T-helper 1 cell treated with Interleukin-12 subunit alpha and Interleukin-12 subunit beta and Interleukin-4 antibody, amounts not matched to agents 30 μg/mL and 1 μg/mL, for 36 hours (primary cell): Measurements from ENCODE around the gene COL9A2.
"Not testable (repeated sequence)": the region's sequence is repeated elsewhere in the genome, so short reads cannot be mapped to it uniquely, and the experiment has no call there.

Experiments
- H3K27ac Mint-ChIP-seq: one replicate; pipeline ENCODE4 v1.8.0; 2021; ENCODE audit warnings: mild to moderate bottlenecking, mixed read lengths
- H3K27me3 Mint-ChIP-seq: one replicate; pipeline ENCODE4 v1.8.0; 2021; ENCODE audit warnings: low read depth, mixed read lengths
- H3K36me3 Mint-ChIP-seq: one replicate; pipeline ENCODE4 v1.8.0; 2021; ENCODE audit warnings: low read depth, mixed read lengths
- H3K4me1 Mint-ChIP-seq: one replicate; pipeline ENCODE4 v1.8.0; 2021; ENCODE audit warnings: low read depth, mixed read lengths
- H3K4me3 Mint-ChIP-seq: one replicate; pipeline ENCODE4 v1.8.0; 2021; ENCODE audit warnings: mild to moderate bottlenecking, moderate library complexity, mixed read lengths
- H3K9me3 Mint-ChIP-seq: one replicate; pipeline ENCODE4 v1.8.0; 2021; ENCODE audit warnings: mixed read lengths

COL9A2 gene

GRCh38 chr1:40316595-40317393 is at the start of gene COL9A2:
Gene COL9A2 (minus strand): TSS chr1:40317286. CDS start chr1:40317197, 89 bp downstream.
- no peaks in the 10 kb centered on the region for H3K9me3 Mint-ChIP-seq
- peaks cover 43% of the 10 kb centered on the region for H3K4me1 Mint-ChIP-seq
- H3K27me3 Mint-ChIP-seq, result peaks cover 28% of the 10 kb centered on the region
- peaks cover 8% of the 10 kb centered on the region for H3K36me3 Mint-ChIP-seq
- peak within 1 kb of the TSS; percentile 61 for H3K27ac Mint-ChIP-seq
- peak within 1 kb of the TSS; percentile 80 for H3K4me3 Mint-ChIP-seq

- Mint-ChIP-seq H3K9me3 (peaks cover 24% of the 10 kb centered on the region), H3K4me3 (no peak overlapping the region), H3K27me3 (no peaks in the 10 kb centered on the region), H3K4me1 (peaks cover 10% of the 10 kb centered on the region), H3K27ac (no peak overlapping the region), H3K36me3 (peaks cover 38% of the 10 kb centered on the region)
These were observed 46.6 kb upstream of the COL9A2 start for GRCh38 chr1:40363721-40364120.

- H3K27ac Mint-ChIP-seq, result no peak overlapping the region
- peaks cover 40% of the 10 kb centered on the region for H3K36me3 Mint-ChIP-seq
These were observed 45.6 kb upstream of the COL9A2 start for GRCh38 chr1:40362699-40363098.

GRCh38 chr1:40362199-40362598 is 45.1 kb upstream of the COL9A2 start:
- Mint-ChIP-seq H3K9me3 (peaks cover 38% of the 10 kb centered on the region), H3K27ac (no peak overlapping the region), H3K4me3 (no peak overlapping the region), H3K36me3 (peaks cover 43% of the 10 kb centered on the region), H3K27me3 (no peaks in the 10 kb centered on the region), H3K4me1 (peaks cover 10% of the 10 kb centered on the region)

More at GRCh38 chr1:40362699-40363098, 45.6 kb upstream of the COL9A2 start:
- Mint-ChIP-seq H3K4me1 (peaks cover 10% of the 10 kb centered on the region), H3K9me3 (peaks cover 34% of the 10 kb centered on the region), H3K4me3 (no peak overlapping the region), H3K27me3 (no peaks in the 10 kb centered on the region)

- H3K27me3 Mint-ChIP-seq, result no peaks in the 10 kb centered on the region
- H3K4me3 Mint-ChIP-seq, result no peak overlapping the region
- H3K36me3 Mint-ChIP-seq, result peaks cover 48% of the 10 kb centered on the region
- H3K4me1 Mint-ChIP-seq, result peaks cover 10% of the 10 kb centered on the region
- peaks cover 43% of the 10 kb centered on the region for H3K9me3 Mint-ChIP-seq
- no peak overlapping the region for H3K27ac Mint-ChIP-seq
These were observed 44.6 kb upstream of the COL9A2 start for GRCh38 chr1:40361637-40362036.

- H3K36me3 Mint-ChIP-seq, result peaks cover 49% of the 10 kb centered on the region
- H3K9me3 Mint-ChIP-seq, result peaks cover 45% of the 10 kb centered on the region
- H3K4me1 Mint-ChIP-seq, result peaks cover 10% of the 10 kb centered on the region
- H3K27ac Mint-ChIP-seq, result no peak overlapping the region
- no peaks in the 10 kb centered on the region for H3K27me3 Mint-ChIP-seq
- no peak overlapping the region for H3K4me3 Mint-ChIP-seq
These were observed 44.1 kb upstream of the COL9A2 start for GRCh38 chr1:40361201-40361600.

- H3K27ac Mint-ChIP-seq, result no peak overlapping the region
- no peak overlapping the region for H3K4me3 Mint-ChIP-seq
- H3K27me3 Mint-ChIP-seq, result no peaks in the 10 kb centered on the region
- H3K36me3 Mint-ChIP-seq, result peaks cover 53% of the 10 kb centered on the region
- H3K9me3 Mint-ChIP-seq, result peaks cover 45% of the 10 kb centered on the region
- peaks cover 13% of the 10 kb centered on the region for H3K4me1 Mint-ChIP-seq
These were observed 43.5 kb upstream of the COL9A2 start for GRCh38 chr1:40360631-40361030.

- peaks cover 39% of the 10 kb centered on the region for H3K9me3 Mint-ChIP-seq
- peaks cover 36% of the 10 kb centered on the region for H3K36me3 Mint-ChIP-seq
- H3K4me1 Mint-ChIP-seq, result peaks cover 12% of the 10 kb centered on the region
- no peak overlapping the region for H3K4me3 Mint-ChIP-seq
- H3K27ac Mint-ChIP-seq, result no peak overlapping the region
- no peaks in the 10 kb centered on the region for H3K27me3 Mint-ChIP-seq
These were observed 40.5 kb upstream of the COL9A2 start for GRCh38 chr1:40357625-40358024.

GRCh38 chr1:40353082-40353481 is 36.0 kb upstream of the COL9A2 start:
- Mint-ChIP-seq H3K27me3 (no peaks in the 10 kb centered on the region), H3K4me1 (peaks cover 15% of the 10 kb centered on the region), H3K36me3 (peaks cover 15% of the 10 kb centered on the region), H3K4me3 (no peak overlapping the region), H3K9me3 (peaks cover 15% of the 10 kb centered on the region), H3K27ac (no peak overlapping the region)

- H3K36me3 Mint-ChIP-seq, result peaks cover 12% of the 10 kb centered on the region
These were observed 35.0 kb upstream of the COL9A2 start for GRCh38 chr1:40352126-40352525.

GRCh38 chr1:40351124-40351523 is 34.0 kb upstream of the COL9A2 start:
- Mint-ChIP-seq H3K4me3 (no peak overlapping the region), H3K27me3 (no peaks in the 10 kb centered on the region), H3K4me1 (peaks cover 14% of the 10 kb centered on the region), H3K27ac (no peak overlapping the region), H3K36me3 (peaks cover 6% of the 10 kb centered on the region), H3K9me3 (no peaks in the 10 kb centered on the region)

More at GRCh38 chr1:40352126-40352525, 35.0 kb upstream of the COL9A2 start:
- Mint-ChIP-seq H3K4me1 (peaks cover 15% of the 10 kb centered on the region), H3K27ac (no peak overlapping the region), H3K27me3 (no peaks in the 10 kb centered on the region), H3K4me3 (no peak overlapping the region), H3K9me3 (peaks cover 7% of the 10 kb centered on the region)

GRCh38 chr1:40350391-40350790 is 33.3 kb upstream of the COL9A2 start:
- Mint-ChIP-seq H3K27ac (no peak overlapping the region), H3K4me1 (peaks cover 11% of the 10 kb centered on the region), H3K4me3 (no peak overlapping the region), H3K27me3 (no peaks in the 10 kb centered on the region), H3K9me3 (no peaks in the 10 kb centered on the region), H3K36me3 (peaks cover 2% of the 10 kb centered on the region)

- H3K27me3 Mint-ChIP-seq, result no peaks in the 10 kb centered on the region
- H3K36me3 Mint-ChIP-seq, result peaks cover 2% of the 10 kb centered on the region
- H3K4me3 Mint-ChIP-seq, result peak overlapping the region; percentile 85
- H3K27ac Mint-ChIP-seq, result peak overlapping the region; percentile 80
- H3K4me1 Mint-ChIP-seq, result peaks cover 49% of the 10 kb centered on the region
- H3K9me3 Mint-ChIP-seq, result no peaks in the 10 kb centered on the region
These were observed 27.5 kb upstream of the COL9A2 start for GRCh38 chr1:40344597-40344996.

GRCh38 chr1:40342381-40342717 is 25.3 kb upstream of the COL9A2 start:
- H3K4me1 Mint-ChIP-seq, result peaks cover 58% of the 10 kb centered on the region
- peak overlapping the region; percentile 73 for H3K4me3 Mint-ChIP-seq
- H3K27me3 Mint-ChIP-seq, H3K36me3 Mint-ChIP-seq, H3K9me3 Mint-ChIP-seq: not testable (repeated sequence)
- peak overlapping the region; percentile 96 for H3K27ac Mint-ChIP-seq

GRCh38 chr1:40341491-40342380 is 24.6 kb upstream of the COL9A2 start:
- peaks cover 58% of the 10 kb centered on the region for H3K4me1 Mint-ChIP-seq
- H3K27me3 Mint-ChIP-seq, result no peaks in the 10 kb centered on the region
- peaks cover 2% of the 10 kb centered on the region for H3K36me3 Mint-ChIP-seq
- no peaks in the 10 kb centered on the region for H3K9me3 Mint-ChIP-seq
- peak overlapping the region; percentile 73 for H3K4me3 Mint-ChIP-seq
- H3K27ac Mint-ChIP-seq, result peak overlapping the region; percentile 96
